Measurements from ENCODE around the gene TTC16.

The TTC16 gene

DNA sequence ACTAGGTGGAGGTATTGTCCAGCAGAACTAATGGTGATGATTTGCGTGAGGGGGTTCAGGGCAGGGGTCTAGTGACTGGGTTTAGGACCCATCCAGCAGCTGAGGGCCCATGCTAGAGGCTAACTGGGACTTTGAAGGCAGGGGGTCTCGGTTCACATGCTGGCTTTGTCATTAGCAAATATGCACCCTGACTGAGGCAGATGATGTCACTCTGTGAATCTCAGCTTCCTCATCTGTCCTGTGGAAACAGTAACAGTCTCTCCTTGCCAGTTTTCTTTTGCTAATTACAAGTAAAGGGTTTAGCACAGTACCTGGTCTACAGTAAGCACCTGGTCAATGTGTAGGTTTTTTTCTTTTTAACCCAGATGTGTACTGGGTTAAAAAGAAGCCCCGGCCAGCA is 57.4 kb downstream of the TTC16 start:
- no peaks in the 10 kb centered on the region for H3K9me3 ChIP-seq
- no peaks in the 10 kb centered on the region for H3K27me3 ChIP-seq
- peaks cover 70% of the 10 kb centered on the region for H3K36me3 ChIP-seq
- peaks cover 80 to 89% of the 10 kb centered on the region in 2 experiments for H3K4me1 ChIP-seq (ENCODE audit: control insufficient read depth in 1 of 2, insufficient read depth in 1 of 2, low read depth in 1 of 2, low read length in 1 of 2)
- H3K4me3 ChIP-seq (ENCODE audit: low read depth in 1 of 2, low read length in 1 of 2), result no peak overlapping the region
- H3K27ac ChIP-seq, result peak overlapping the region; percentile 88
- TF ChIP-seq, protein P1, sequence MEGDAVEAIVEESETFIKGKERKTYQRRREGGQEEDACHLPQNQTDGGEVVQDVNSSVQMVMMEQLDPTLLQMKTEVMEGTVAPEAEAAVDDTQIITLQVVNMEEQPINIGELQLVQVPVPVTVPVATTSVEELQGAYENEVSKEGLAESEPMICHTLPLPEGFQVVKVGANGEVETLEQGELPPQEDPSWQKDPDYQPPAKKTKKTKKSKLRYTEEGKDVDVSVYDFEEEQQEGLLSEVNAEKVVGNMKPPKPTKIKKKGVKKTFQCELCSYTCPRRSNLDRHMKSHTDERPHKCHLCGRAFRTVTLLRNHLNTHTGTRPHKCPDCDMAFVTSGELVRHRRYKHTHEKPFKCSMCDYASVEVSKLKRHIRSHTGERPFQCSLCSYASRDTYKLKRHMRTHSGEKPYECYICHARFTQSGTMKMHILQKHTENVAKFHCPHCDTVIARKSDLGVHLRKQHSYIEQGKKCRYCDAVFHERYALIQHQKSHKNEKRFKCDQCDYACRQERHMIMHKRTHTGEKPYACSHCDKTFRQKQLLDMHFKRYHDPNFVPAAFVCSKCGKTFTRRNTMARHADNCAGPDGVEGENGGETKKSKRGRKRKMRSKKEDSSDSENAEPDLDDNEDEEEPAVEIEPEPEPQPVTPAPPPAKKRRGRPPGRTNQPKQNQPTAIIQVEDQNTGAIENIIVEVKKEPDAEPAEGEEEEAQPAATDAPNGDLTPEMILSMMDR (IDR thresholded peaks at IDR 0.05), result no peak

DNA sequence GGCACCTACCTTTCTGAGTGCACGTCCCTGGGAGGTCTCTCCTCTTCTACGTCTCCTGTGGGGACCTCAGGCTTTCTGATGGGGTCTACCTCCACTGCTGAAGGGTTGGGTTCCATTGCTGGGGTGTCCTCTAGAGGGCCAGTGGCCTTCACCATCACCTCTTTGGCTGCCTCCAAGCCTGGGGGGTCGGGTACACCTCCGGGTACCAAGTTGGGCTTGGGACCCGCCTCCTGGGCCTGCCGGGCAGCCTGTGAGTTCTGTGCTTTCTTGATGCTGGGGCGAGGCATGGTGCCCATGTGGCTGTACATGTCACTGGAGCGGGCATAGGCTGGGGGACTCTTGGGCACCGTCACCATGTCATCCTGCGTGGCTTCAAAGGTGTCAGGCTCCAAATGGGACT is 58.1 kb downstream of the TTC16 start:
- TF ChIP-seq, protein P1 (IDR thresholded peaks at IDR 0.05), result no peak
- Histone ChIP-seq H3K27ac (peak overlapping the region; percentile 88), H3K36me3 (peaks cover 63% of the 10 kb centered on the region), H3K9me3 (no peaks in the 10 kb centered on the region), H3K27me3 (no peaks in the 10 kb centered on the region), H3K4me1 (ENCODE audit: control insufficient read depth in 1 of 2, insufficient read depth in 1 of 2, low read depth in 1 of 2, low read length in 1 of 2) (peaks cover 77 to 87% of the 10 kb centered on the region in 2 experiments), H3K4me3 (ENCODE audit: low read depth in 1 of 2, low read length in 1 of 2) (no peak overlapping the region)

DNA sequence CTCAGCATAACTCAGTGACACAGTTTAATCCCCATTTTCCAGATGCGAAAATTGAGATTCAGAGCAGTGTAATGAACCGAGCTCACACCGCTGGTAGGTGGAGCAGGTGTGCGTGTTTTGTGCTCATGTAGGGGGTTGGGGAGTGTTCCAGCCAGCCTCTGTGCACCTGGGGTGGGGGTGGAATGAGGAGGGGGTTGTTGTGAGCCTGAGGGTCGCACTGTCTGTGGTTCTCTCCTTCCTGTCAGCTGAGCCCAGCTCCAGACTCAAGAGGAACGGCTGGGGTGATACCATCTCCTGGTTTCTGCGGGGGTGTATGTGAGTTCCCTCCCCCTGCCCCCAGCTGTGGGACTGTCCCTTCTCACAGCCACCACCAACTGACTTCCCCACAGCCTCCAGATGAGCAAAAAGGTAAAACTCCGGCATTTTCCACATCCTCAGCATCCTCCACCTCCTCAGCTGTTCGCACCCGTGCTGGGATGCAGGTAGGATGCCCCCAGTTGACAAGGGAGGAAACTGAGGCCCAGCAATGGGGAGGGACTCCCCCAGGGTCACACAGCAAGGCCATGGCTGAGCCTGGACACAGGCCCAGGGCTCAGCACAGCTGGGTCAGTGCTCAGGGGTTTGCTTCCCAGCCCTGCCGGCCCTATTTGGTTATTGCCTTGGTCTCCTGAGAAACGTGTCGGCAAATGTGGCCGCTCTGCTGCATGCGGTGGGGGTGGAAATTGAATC is 60.5 kb downstream of the TTC16 start:
- Histone ChIP-seq H3K36me3 (peaks cover 46% of the 10 kb centered on the region), H3K27ac (peak overlapping the region; percentile 90), H3K4me3 (ENCODE audit: low read depth in 1 of 2, low read length in 1 of 2) (peak overlapping the region; percentile 78 to 97), H3K4me1 (ENCODE audit: control insufficient read depth in 1 of 2, insufficient read depth in 1 of 2, low read depth in 1 of 2, low read length in 1 of 2) (peaks cover 76 to 91% of the 10 kb centered on the region in 2 experiments), H3K27me3 (no peaks in the 10 kb centered on the region), H3K9me3 (no peaks in the 10 kb centered on the region)
- TF ChIP-seq, protein P1 (IDR thresholded peaks at IDR 0.05), result peak; percentile 34

DNA sequence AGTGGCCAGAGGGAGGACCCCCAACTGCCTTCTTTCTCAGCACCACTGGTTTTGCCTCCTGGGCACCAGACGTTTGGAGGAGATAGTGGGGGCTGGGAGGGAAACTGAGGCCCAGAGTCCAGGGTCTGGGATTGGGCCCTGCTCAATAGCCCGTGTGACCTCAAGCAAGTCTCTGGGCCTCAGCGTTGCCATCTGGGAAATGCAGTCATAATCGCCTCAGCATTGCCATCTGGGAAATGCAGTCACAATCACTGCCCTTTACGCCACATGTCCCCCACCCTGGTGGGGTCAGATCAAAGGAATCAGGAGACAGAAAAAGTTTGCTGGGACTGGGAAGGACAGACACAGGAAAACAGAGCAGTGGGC is 61.0 kb downstream of the TTC16 start:
- Histone ChIP-seq H3K4me3 (ENCODE audit: low read depth in 1 of 2, low read length in 1 of 2) (peak overlapping the region; percentile 78 to 97), H3K27me3 (no peaks in the 10 kb centered on the region), H3K36me3 (peaks cover 41% of the 10 kb centered on the region), H3K27ac (peak overlapping the region; percentile 90), H3K9me3 (no peaks in the 10 kb centered on the region), H3K4me1 (ENCODE audit: control insufficient read depth in 1 of 2, insufficient read depth in 1 of 2, low read depth in 1 of 2, low read length in 1 of 2) (peaks cover 76 to 91% of the 10 kb centered on the region in 2 experiments)
- TF ChIP-seq, protein P1 (IDR thresholded peaks at IDR 0.05), result no peak

DNA sequence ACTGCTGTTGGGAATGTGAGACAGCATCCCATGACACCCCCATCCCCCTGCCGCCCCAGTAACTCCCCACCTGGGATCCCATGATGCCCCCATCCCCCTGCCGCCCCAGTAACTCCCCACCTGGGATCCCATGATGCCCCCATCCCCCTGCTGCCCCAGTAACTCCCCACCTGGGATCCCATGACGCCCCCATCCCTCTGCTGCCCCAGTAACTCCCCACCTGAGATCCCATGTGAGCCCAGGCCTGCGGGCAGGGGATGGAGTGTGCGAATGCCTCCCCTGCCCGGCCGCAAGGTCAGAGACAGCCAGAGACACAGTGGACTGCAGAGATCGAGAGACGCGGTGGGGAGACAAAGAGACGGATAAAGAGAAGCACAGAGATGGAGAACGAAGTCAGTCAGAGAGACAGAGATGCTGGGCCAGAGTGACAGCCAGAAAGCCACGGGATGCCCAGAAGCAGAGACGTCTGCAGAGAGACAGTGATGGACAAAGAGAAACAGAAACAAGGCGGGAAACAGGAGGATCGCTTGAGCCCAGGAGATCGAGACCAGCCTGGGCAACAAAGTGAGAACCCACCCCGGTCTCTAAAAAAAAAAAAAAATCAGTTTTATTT is 61.6 kb downstream of the TTC16 start:
- Histone ChIP-seq H3K9me3 (no peaks in the 10 kb centered on the region), H3K27ac (peak overlapping the region; percentile 90), H3K27me3 (no peaks in the 10 kb centered on the region), H3K4me1 (ENCODE audit: control insufficient read depth in 1 of 2, insufficient read depth in 1 of 2, low read depth in 1 of 2, low read length in 1 of 2) (peaks cover 81 to 92% of the 10 kb centered on the region in 2 experiments), H3K4me3 (ENCODE audit: low read depth in 1 of 2, low read length in 1 of 2) (peak overlapping the region; percentile 78 to 97), H3K36me3 (peaks cover 35% of the 10 kb centered on the region)
- TF ChIP-seq, protein P1 (IDR thresholded peaks at IDR 0.05), result no peak

Data from neutrophil (primary cell).